ENCODE results near the gene COMMD7.

The COMMD7 gene

GRCh38 chr20:32672982-32673851 is 70.0 kb downstream of the COMMD7 start:
- no peak for DNase-seq

GRCh38 chr20:32672394-32672981 is 70.8 kb downstream of the COMMD7 start:
- no peak for DNase-seq

- no peak for DNase-seq
These were observed 72.4 kb downstream of the COMMD7 start for GRCh38 chr20:32670773-32671455.

GRCh38 chr20:32667027-32667426 is 76.2 kb downstream of the COMMD7 start:
- no peak for DNase-seq

- DNase-seq = no peak
These were observed 78.5 kb downstream of the COMMD7 start for GRCh38 chr20:32664678-32665159.

GRCh38 chr20:32664012-32664677 is 79.1 kb downstream of the COMMD7 start:
- no peak for DNase-seq

- DNase-seq = no peak
These were observed 79.8 kb downstream of the COMMD7 start for GRCh38 chr20:32663335-32664011.

GRCh38 chr20:32661820-32662528 is 81.3 kb downstream of the COMMD7 start:
- no peak for DNase-seq

GRCh38 chr20:32660661-32661060 is 82.6 kb downstream of the COMMD7 start:
- no peak for DNase-seq

GRCh38 chr20:32656827-32657226 is 86.4 kb downstream of the COMMD7 start:
- DNase-seq = no peak

- DNase-seq = no peak
These were observed 87.3 kb downstream of the COMMD7 start for GRCh38 chr20:32655903-32656512.

GRCh38 chr20:32652739-32653526 is 90.3 kb downstream of the COMMD7 start:
- peak; percentile 95 for DNase-seq

Data from islet precursor cell (in vitro differentiated cells).